Activated T-helper 2 cell treated with anti-CD3 and anti-CD28 coated beads, Interferon-gamma antibody, Interleukin-2, Interleukin-4, amounts not matched to agents 10 μg/mL and 5 μg/mL and 100 μg/mL, durations not matched to agents 14 hours and 24 hours and 36 hours (primary cell): ENCODE results near the gene EXOC6. TPM values are rescaled to one million over a fixed set of nuclear protein-coding genes. Genes with fewer than 3 reads are reported as not detected.

Experiments used
- DNase-seq: peaks from one replicate; pipeline ENCODE4 v3.0.0; 2021; ENCODE audit warnings: low spot score
- H3K27ac Mint-ChIP-seq: one replicate; pipeline ENCODE4 v1.8.0; 2021; ENCODE audit warnings: mixed read lengths
- H3K27me3 Mint-ChIP-seq: one replicate; pipeline ENCODE4 v1.8.0; 2021; ENCODE audit warnings: low read depth, mixed read lengths
- H3K36me3 Mint-ChIP-seq: one replicate; pipeline ENCODE4 v1.8.0; 2021; ENCODE audit warnings: low read depth, mixed read lengths
- H3K4me1 Mint-ChIP-seq: one replicate; pipeline ENCODE4 v1.8.0; 2021; ENCODE audit warnings: low read depth, mixed read lengths
- H3K4me3 Mint-ChIP-seq: one replicate; pipeline ENCODE4 v1.8.0; 2021; ENCODE audit warnings: low read depth, mild to moderate bottlenecking, moderate library complexity, mixed read lengths
- H3K9me3 Mint-ChIP-seq: one replicate; pipeline ENCODE4 v1.8.0; 2021; ENCODE audit warnings: mixed read lengths
- intact Hi-C: fragments of 100-400 bp; cut with micrococcal nuclease; formaldehyde crosslinking; loops from one replicate; pipeline ENCODE4 v1.15.1; 2023
- total RNA-seq: library from RNA; stranded (reverse); gene quantifications from 2 replicates; pipeline ENCODE4 v1.2.3, GENCODE V29; 2022

Gene EXOC6
- total RNA-seq, result 12.4 and 12.5 TPM in 2 replicates

- H3K4me3 Mint-ChIP-seq, result peak within 1 kb of the TSS; percentile 80
Measured at GRCh38 chr10:92848441-92849233, at the start of gene EXOC6. TSS of gene EXOC6 (plus strand) at chr10:92848520. CDS start at chr10:92848534, 14 bp downstream.

GRCh38 chr10:92799568-92799967, 48.8 kb upstream of the EXOC6 start:
- no peak overlapping the region for H3K27ac Mint-ChIP-seq
- intact Hi-C loops, result no loop called here
- no peak overlapping the region for H3K4me3 Mint-ChIP-seq
- no peaks in the 10 kb centered on the region for H3K4me1 Mint-ChIP-seq
- no peaks in the 10 kb centered on the region for H3K36me3 Mint-ChIP-seq
- H3K27me3 Mint-ChIP-seq, result peaks cover 24% of the 10 kb centered on the region
- no peak for DNase-seq
- H3K9me3 Mint-ChIP-seq, result no peaks in the 10 kb centered on the region

More at GRCh38 chr10:92848441-92849233, at the start of gene EXOC6:
- peak within 1 kb of the TSS; percentile 80 for H3K27ac Mint-ChIP-seq
- H3K4me1 Mint-ChIP-seq, result peaks cover 39% of the 10 kb centered on the region
- no peaks in the 10 kb centered on the region for H3K27me3 Mint-ChIP-seq
- peaks cover 8% of the 10 kb centered on the region for H3K9me3 Mint-ChIP-seq
- peak; percentile 81 for DNase-seq
- intact Hi-C loops, result loop anchor here (5.0 to 10.0 kb wide), 4 partner anchors 34 to 666 kb away; partner anchors contain the start of gene KIF11
- H3K36me3 Mint-ChIP-seq, result no peaks in the 10 kb centered on the region

GRCh38 chr10:92800134-92800733, 48.1 kb upstream of the EXOC6 start:
- H3K36me3 Mint-ChIP-seq, result no peaks in the 10 kb centered on the region
- intact Hi-C loops, result no loop called here
- H3K27ac Mint-ChIP-seq, result no peak overlapping the region
- no peaks in the 10 kb centered on the region for H3K4me1 Mint-ChIP-seq
- no peaks in the 10 kb centered on the region for H3K9me3 Mint-ChIP-seq
- peaks cover 22% of the 10 kb centered on the region for H3K27me3 Mint-ChIP-seq
- no peak for DNase-seq
- H3K4me3 Mint-ChIP-seq, result no peak overlapping the region

- H3K27me3 Mint-ChIP-seq, result peaks cover 13% of the 10 kb centered on the region
- intact Hi-C loops, result no loop called here
- H3K36me3 Mint-ChIP-seq, result no peaks in the 10 kb centered on the region
- no peak for DNase-seq
- no peak overlapping the region for H3K4me3 Mint-ChIP-seq
- H3K4me1 Mint-ChIP-seq, result no peaks in the 10 kb centered on the region
- H3K9me3 Mint-ChIP-seq, result no peaks in the 10 kb centered on the region
- H3K27ac Mint-ChIP-seq, result no peak overlapping the region
Measured at GRCh38 chr10:92801978-92802872, 46.1 kb upstream of the EXOC6 start.

- no peaks in the 10 kb centered on the region for H3K36me3 Mint-ChIP-seq
- intact Hi-C loops, result no loop called here
Measured at GRCh38 chr10:92809840-92810239, 38.5 kb upstream of the EXOC6 start.

GRCh38 chr10:92810934-92811532, 37.3 kb upstream of the EXOC6 start:
- no peak for DNase-seq
- no peaks in the 10 kb centered on the region for H3K36me3 Mint-ChIP-seq
- H3K4me1 Mint-ChIP-seq, result no peaks in the 10 kb centered on the region
- H3K4me3 Mint-ChIP-seq, result no peak overlapping the region
- H3K27ac Mint-ChIP-seq, result no peak overlapping the region
- H3K9me3 Mint-ChIP-seq, result no peaks in the 10 kb centered on the region
- H3K27me3 Mint-ChIP-seq, result peaks cover 31% of the 10 kb centered on the region
- intact Hi-C loops, result no loop called here

More at GRCh38 chr10:92809840-92810239, 38.5 kb upstream of the EXOC6 start:
- Mint-ChIP-seq H3K4me3 (no peak overlapping the region), H3K9me3 (no peaks in the 10 kb centered on the region), H3K27ac (no peak overlapping the region), H3K4me1 (no peaks in the 10 kb centered on the region), H3K27me3 (peaks cover 31% of the 10 kb centered on the region)
- DNase-seq, result no peak

GRCh38 chr10:92811986-92812385, 36.3 kb upstream of the EXOC6 start:
- Mint-ChIP-seq H3K27ac (no peak overlapping the region), H3K36me3 (no peaks in the 10 kb centered on the region), H3K4me1 (no peaks in the 10 kb centered on the region), H3K9me3 (no peaks in the 10 kb centered on the region), H3K4me3 (no peak overlapping the region), H3K27me3 (peaks cover 31% of the 10 kb centered on the region)
- intact Hi-C loops, result no loop called here
- no peak for DNase-seq

- Mint-ChIP-seq H3K27ac (no peak overlapping the region), H3K9me3 (no peaks in the 10 kb centered on the region), H3K27me3 (peaks cover 29% of the 10 kb centered on the region), H3K4me1 (no peaks in the 10 kb centered on the region), H3K36me3 (no peaks in the 10 kb centered on the region), H3K4me3 (no peak overlapping the region)
- DNase-seq, result no peak
- intact Hi-C loops, result no loop called here
Measured at GRCh38 chr10:92813979-92814378, 34.3 kb upstream of the EXOC6 start.

GRCh38 chr10:92814790-92815189, 33.5 kb upstream of the EXOC6 start:
- no peak for DNase-seq
- Mint-ChIP-seq H3K27me3 (peaks cover 26% of the 10 kb centered on the region), H3K9me3 (no peaks in the 10 kb centered on the region), H3K4me1 (no peaks in the 10 kb centered on the region), H3K36me3 (no peaks in the 10 kb centered on the region), H3K27ac (no peak overlapping the region), H3K4me3 (no peak overlapping the region)
- intact Hi-C loops, result no loop called here

GRCh38 chr10:92816091-92816531, 32.2 kb upstream of the EXOC6 start:
- H3K4me1 Mint-ChIP-seq, result no peaks in the 10 kb centered on the region
- DNase-seq, result no peak
- no peak overlapping the region for H3K27ac Mint-ChIP-seq
- H3K27me3 Mint-ChIP-seq, result peaks cover 16% of the 10 kb centered on the region
- H3K9me3 Mint-ChIP-seq, result no peaks in the 10 kb centered on the region
- no peak overlapping the region for H3K4me3 Mint-ChIP-seq
- intact Hi-C loops, result no loop called here
- H3K36me3 Mint-ChIP-seq, result no peaks in the 10 kb centered on the region

- Mint-ChIP-seq H3K9me3 (no peaks in the 10 kb centered on the region), H3K27ac (no peak overlapping the region), H3K36me3 (no peaks in the 10 kb centered on the region), H3K27me3 (peaks cover 9% of the 10 kb centered on the region), H3K4me1 (peaks cover 12% of the 10 kb centered on the region), H3K4me3 (no peak overlapping the region)
- intact Hi-C loops, result no loop called here
- no peak for DNase-seq
Measured at GRCh38 chr10:92822060-92822634, 26.2 kb upstream of the EXOC6 start.

- Mint-ChIP-seq H3K27me3 (peaks cover 10% of the 10 kb centered on the region), H3K4me1 (peaks cover 12% of the 10 kb centered on the region), H3K4me3 (no peak overlapping the region), H3K27ac (no peak overlapping the region), H3K9me3 (no peaks in the 10 kb centered on the region), H3K36me3 (no peaks in the 10 kb centered on the region)
- no peak for DNase-seq
- intact Hi-C loops, result no loop called here
Measured at GRCh38 chr10:92822964-92823363, 25.4 kb upstream of the EXOC6 start.
